NCI-H2107 treated with DMSO at 0.1 percent for 48 hours (cell line): ENCODE measurements around the gene PITPNC1.
"Not testable (repeated sequence)": the region's sequence is repeated elsewhere in the genome, so short reads cannot be mapped to it uniquely, and the experiment has no call there.

Source experiments
- DNase-seq: peaks from one replicate; lab custom pipeline; 2025; ENCODE audit not compliant: unreplicated experiment; lab: John Stamatoyannopoulos, UW

PITPNC1 gene

GRCh38 chr17:67671493-67671892, 294.4 kb downstream of the PITPNC1 start:
- peak; percentile 79 for DNase-seq

GRCh38 chr17:67672592-67673335, 295.7 kb downstream of the PITPNC1 start:
- peak; percentile 96 for DNase-seq

DNA sequence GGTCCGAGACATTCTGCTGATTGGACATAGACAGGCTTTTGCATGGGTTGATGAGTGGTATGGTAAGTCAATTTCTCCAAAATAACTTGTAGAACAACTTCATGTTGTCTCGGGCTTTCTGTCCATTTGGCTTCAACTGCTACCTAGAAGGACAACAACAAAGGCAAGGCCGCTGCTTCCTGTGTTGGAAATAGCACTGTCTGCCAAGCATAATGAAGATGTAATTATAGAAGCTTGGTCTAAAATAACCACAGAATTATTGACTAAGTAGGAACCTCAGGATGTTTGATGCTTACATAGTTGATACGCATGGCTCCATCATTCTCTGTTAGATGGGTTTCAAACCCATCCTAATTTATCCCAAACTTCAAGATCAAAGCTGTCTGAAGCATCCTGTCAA, 298.4 kb downstream of the PITPNC1 start:
- no peak for DNase-seq

DNA sequence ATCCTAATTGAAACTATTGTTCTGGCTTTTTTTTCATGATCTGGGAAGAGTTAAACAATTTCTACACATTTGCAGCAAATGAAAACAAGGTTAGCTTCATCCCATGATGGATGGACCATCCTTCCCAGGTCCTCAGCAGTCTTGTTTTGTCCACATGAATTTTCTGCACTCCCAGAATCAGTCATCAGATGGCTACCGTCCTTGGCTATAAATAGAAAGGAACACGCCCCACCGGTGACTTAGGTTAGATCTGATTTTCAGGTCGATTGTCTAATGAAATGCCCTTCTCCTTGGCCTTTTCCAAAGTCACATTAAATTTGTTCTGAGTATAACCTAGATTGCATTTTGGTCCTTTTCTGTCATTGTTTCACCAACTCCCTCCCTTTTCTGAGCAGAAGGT, 299.2 kb downstream of the PITPNC1 start:
- no peak for DNase-seq

GRCh38 chr17:67678414-67678813, 301.3 kb downstream of the PITPNC1 start:
- no peak for DNase-seq

- no peak for DNase-seq
Observed at GRCh38 chr17:67679225-67679624, 302.1 kb downstream of the PITPNC1 start.

GRCh38 chr17:67679721-67680120, 302.6 kb downstream of the PITPNC1 start:
- no peak for DNase-seq

GRCh38 chr17:67680445-67681224, 303.6 kb downstream of the PITPNC1 start:
- no peak for DNase-seq

- no peak for DNase-seq
Observed at GRCh38 chr17:67682196-67682595, 305.1 kb downstream of the PITPNC1 start.

- DNase-seq, result no peak
Observed at GRCh38 chr17:67685351-67685750, 308.3 kb downstream of the PITPNC1 start.

GRCh38 chr17:67686241-67686640, 309.2 kb downstream of the PITPNC1 start:
- DNase-seq, result no peak

DNA sequence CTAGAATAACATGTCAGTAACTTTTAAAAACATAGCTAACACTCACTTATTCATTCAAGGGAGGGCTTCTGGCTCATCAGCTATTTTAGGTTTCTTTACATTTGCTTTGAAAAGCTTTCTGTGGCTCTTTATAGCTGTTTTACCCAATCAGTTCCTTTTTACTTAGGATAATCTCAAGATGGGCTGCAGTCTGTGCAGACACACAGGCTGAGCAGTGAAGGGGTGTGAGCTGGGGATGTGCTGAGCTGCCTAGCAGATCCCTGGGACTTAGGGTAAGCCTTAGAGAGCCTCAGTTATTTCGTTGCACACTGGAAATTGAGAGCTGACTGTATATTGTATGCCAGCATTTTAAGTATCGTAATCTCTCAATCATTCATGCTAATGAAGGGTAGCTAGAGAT, 310.4 kb downstream of the PITPNC1 start:
- DNase-seq, result no peak

- peak; percentile 69 for DNase-seq
Observed at GRCh38 chr17:67689534-67690177, 312.6 kb downstream of the PITPNC1 start.

- no peak for DNase-seq
Observed at GRCh38 chr17:67693811-67694210, 316.7 kb downstream of the PITPNC1 start.

DNA sequence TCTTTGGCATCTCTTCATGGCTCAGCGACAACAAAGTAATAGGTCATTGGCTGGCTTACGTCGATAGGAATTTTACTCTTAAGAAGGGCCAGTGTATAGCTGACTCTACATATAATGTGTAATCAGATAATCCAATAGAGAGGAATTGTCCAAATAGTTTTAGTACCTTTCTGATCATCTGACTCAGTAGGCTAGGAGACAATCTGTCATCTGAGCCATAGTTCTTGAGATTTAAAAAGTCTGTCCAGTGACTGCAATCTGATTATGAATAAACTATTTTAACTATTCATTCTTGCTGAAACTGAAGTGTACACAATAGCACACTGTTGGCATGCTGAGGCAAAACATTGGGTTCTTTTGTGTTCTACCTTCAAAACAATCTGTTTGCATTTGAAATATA, 319.3 kb downstream of the PITPNC1 start:
- DNase-seq, result no peak

GRCh38 chr17:67696853-67697498, 319.9 kb downstream of the PITPNC1 start:
- peak; percentile 84 for DNase-seq

GRCh38 chr17:67700037-67700724, 323.1 kb downstream of the PITPNC1 start:
- DNase-seq, result peak; percentile 26

DNA sequence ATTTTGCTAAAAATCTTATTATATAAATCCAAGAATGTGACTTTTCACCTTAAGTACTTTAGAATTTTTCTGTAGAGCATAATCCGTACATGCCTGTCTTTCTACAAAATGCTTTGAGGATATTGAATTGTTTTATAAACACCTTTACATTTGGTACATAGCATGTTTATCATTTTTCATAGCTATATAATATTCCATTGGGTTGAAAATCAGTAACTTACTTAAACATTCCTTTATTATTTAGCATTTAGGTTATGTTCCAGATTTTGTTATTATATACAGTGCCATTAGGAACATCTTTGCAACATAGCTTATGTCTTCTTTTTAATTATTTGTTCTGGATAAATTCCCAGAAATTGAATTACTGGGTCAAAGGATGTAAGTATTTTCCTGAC, 323.6 kb downstream of the PITPNC1 start:
- DNase-seq, result no peak

DNA sequence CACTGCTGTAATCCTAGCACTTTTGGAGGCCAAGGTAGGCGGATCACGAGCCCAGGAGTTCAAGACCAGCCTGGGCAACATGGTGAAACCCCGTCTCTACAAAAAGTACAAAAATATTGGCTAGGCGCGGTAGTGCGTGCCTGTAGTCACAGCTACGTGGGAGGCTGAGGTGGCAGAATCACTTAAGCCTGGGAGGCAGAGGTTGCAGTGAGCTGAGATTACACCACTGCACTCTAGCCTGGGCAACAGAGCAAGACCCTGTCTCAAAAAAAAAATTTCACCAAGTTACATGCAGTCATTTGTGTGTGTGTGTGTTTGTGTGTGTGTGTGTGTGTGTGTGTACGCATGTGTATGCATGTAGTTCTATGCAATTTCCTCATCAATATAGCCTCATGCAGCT, 325.8 kb downstream of the PITPNC1 start:
- DNase-seq, result not testable (repeated sequence)

DNA sequence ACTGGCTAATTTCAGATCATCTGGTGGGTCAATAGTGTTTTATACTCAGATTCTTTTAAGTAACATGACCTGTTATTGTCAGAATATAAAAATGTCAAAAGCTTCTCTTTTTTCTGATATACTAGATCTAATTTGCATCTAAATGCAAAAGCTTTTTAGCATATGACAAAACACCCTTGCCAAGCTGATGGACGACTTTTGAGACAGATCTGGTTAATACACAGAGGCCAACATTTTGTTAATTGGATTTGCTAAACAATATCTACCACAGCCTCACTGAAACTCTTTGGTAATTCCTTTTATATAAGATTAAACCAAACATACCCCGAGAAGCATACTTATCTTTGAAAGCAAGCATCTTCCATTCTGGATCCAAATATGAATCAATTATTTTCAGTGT, 330.4 kb downstream of the PITPNC1 start:
- no peak for DNase-seq

- no peak for DNase-seq
Observed at GRCh38 chr17:67708378-67708777, 331.3 kb downstream of the PITPNC1 start.
